Astrocyte of the spinal cord (primary cell): ENCODE results near the gene CCR7.

Source experiments
- DNase-seq: peaks from one replicate; pipeline ENCODE4 v3.0.0; 2011; ENCODE audit warnings: low read depth, low spot score
- H3K4me3 ChIP-seq: 2 replicates; pipeline ENCODE4 v1.5.1; 2011; ENCODE audit warnings: low read depth, mild to moderate bottlenecking, low read length, moderate library complexity
- CTCF ChIP-seq: IDR thresholded peaks from 2 replicates; pipeline ENCODE4 v1.5.1; 2012; ENCODE audit warnings: low read depth, mild to moderate bottlenecking, low read length, inconsistent platforms
- in situ Hi-C: cut with HindIII; loops from 2 replicates; pipeline ENCODE4 v1.10.0; 2017; ENCODE audit warnings: low sequenced_read_pairs

The CCR7 gene

GRCh38 chr17:40528692-40529417 is 36.4 kb downstream of the CCR7 start:
- DNase-seq, result no peak
- in situ Hi-C loops, result no loop called here
- TF ChIP-seq CTCF, result no peak
- no peak overlapping the region for H3K4me3 ChIP-seq

GRCh38 chr17:40526668-40527067 is 38.6 kb downstream of the CCR7 start:
- H3K4me3 ChIP-seq, result no peak overlapping the region
- no peak for DNase-seq
- in situ Hi-C loops, result no loop called here
- TF ChIP-seq CTCF, result no peak

GRCh38 chr17:40525294-40525693 is 40.0 kb downstream of the CCR7 start:
- no peak for TF ChIP-seq CTCF
- in situ Hi-C loops, result no loop called here
- no peak overlapping the region for H3K4me3 ChIP-seq
- DNase-seq, result no peak

- no peak for DNase-seq
- no peak for TF ChIP-seq CTCF
- in situ Hi-C loops, result no loop called here
- no peak overlapping the region for H3K4me3 ChIP-seq
These were observed 40.9 kb downstream of the CCR7 start for GRCh38 chr17:40524243-40524965.

GRCh38 chr17:40522961-40523310 is 42.3 kb downstream of the CCR7 start:
- in situ Hi-C loops, result no loop called here
- DNase-seq, result no peak
- no peak overlapping the region for H3K4me3 ChIP-seq
- no peak for TF ChIP-seq CTCF

GRCh38 chr17:40522250-40522960 is 42.9 kb downstream of the CCR7 start:
- no peak for DNase-seq
- no peak overlapping the region for H3K4me3 ChIP-seq
- in situ Hi-C loops, result no loop called here
- TF ChIP-seq CTCF, result no peak
